GM12878 (cell line): Measurements from ENCODE around the gene ZNF445.

ENCODE experiments used
- EP300 ChIP-seq, 2 experiments: fragments of 150-350 bp in 1 of 2; IDR thresholded peaks; 2 replicates each; pipeline ENCODE4 v1.6.1; 2011 to 2012; ENCODE audit warnings: low read depth in 2 of 2, low read length in 2 of 2, borderline replicate concordance in 1 of 2, improper control_type of control experiment in 1 of 2, inconsistent platforms in 1 of 2; ENCODE audit not compliant: control insufficient read depth in 1 of 2
- FOS ChIP-seq: IDR thresholded peaks from 3 replicates; pipeline ENCODE4 v1.6.1; 2011; ENCODE audit warnings: borderline replicate concordance; ENCODE audit not compliant: insufficient read length; ENCODE audit errors: extremely low read depth

- TF ChIP-seq FOS (no peak), EP300 (IDR thresholded peaks at IDR 0.05; ENCODE audit: borderline replicate concordance in 1 of 2, control insufficient read depth in 1 of 2, low read depth in 2 of 2, low read length in 2 of 2) (no peak)
These were observed 48.6 kb downstream of the ZNF445 start for GRCh38 chr3:44428910-44429309.
